ENCODE measurements around the gene NTN3. TPM values are rescaled to one million over a fixed set of nuclear protein-coding genes. Genes with fewer than 3 reads are reported as not detected.

Gene NTN3
- polyA plus RNA-seq, 6 donors from 2014 or later: not detected

GRCh38 chr16:2505695-2506094, 34.6 kb downstream of the NTN3 start:
- H3K27me3 Mint-ChIP-seq: no peaks in the 10 kb centered on the region
- no peaks in the 10 kb centered on the region for H3K36me3 Mint-ChIP-seq
- no peak for ATAC-seq (ENCODE audit: low read depth in 2 of 2)
- H3K9me3 Mint-ChIP-seq: no peaks in the 10 kb centered on the region
- H3K4me1 Mint-ChIP-seq: peaks cover 33 to 56% (median 51%) of the 10 kb centered on the region in 3 donors
- H3K27ac Mint-ChIP-seq: peak overlapping the region in 4 of 6 donors; percentile 54 to 97 (median 91)
- no peak for DNase-seq
- H3K4me3 Mint-ChIP-seq: peak overlapping the region in 4 of 8 donors; percentile 5 to 37 (median 14)

GRCh38 chr16:2507052-2507659, 36.1 kb downstream of the NTN3 start:
- H3K9me3 Mint-ChIP-seq: no peaks in the 10 kb centered on the region
- no peaks in the 10 kb centered on the region for H3K27me3 Mint-ChIP-seq
- DNase-seq (peak; percentile 84), ATAC-seq (ENCODE audit: low read depth in 2 of 2) (peak; percentile 88 to 90)
- peaks cover 45 to 65% (median 61%) of the 10 kb centered on the region in 3 donors for H3K4me1 Mint-ChIP-seq
- H3K27ac Mint-ChIP-seq: peak overlapping the region; percentile 86 to 99 (median 97)
- H3K36me3 Mint-ChIP-seq: no peaks in the 10 kb centered on the region
- peak overlapping the region; percentile 2 to 88 (median 75) for H3K4me3 Mint-ChIP-seq

GRCh38 chr16:2507665-2508064, 36.6 kb downstream of the NTN3 start:
- no peak for DNase-seq
- H3K4me1 Mint-ChIP-seq: peaks cover 50 to 70% (median 66%) of the 10 kb centered on the region in 3 donors
- no peaks in the 10 kb centered on the region for H3K27me3 Mint-ChIP-seq
- H3K36me3 Mint-ChIP-seq: no peaks in the 10 kb centered on the region
- peak overlapping the region; percentile 41 to 99 (median 97) for H3K27ac Mint-ChIP-seq
- H3K4me3 Mint-ChIP-seq: peak overlapping the region in 7 of 8 donors; percentile 2 to 90 (median 77)
- H3K9me3 Mint-ChIP-seq: no peaks in the 10 kb centered on the region
- peak in 1 of 2 donors; percentile 2 for ATAC-seq (ENCODE audit: low read depth in 2 of 2)

- DNase-seq: no peak
- peak overlapping the region; percentile 97 to 100 (median 99) for H3K27ac Mint-ChIP-seq
- no peaks in the 10 kb centered on the region for H3K36me3 Mint-ChIP-seq
- H3K9me3 Mint-ChIP-seq: no peaks in the 10 kb centered on the region
- ATAC-seq (ENCODE audit: low read depth in 2 of 2): no peak
- H3K27me3 Mint-ChIP-seq: no peaks in the 10 kb centered on the region
- H3K4me3 Mint-ChIP-seq: peak overlapping the region in 7 of 8 donors; percentile 12 to 90 (median 82)
- H3K4me1 Mint-ChIP-seq: peaks cover 54 to 79% (median 74%) of the 10 kb centered on the region in 3 donors
Measured at GRCh38 chr16:2508722-2509400, 37.8 kb downstream of the NTN3 start.

- peak overlapping the region in 5 of 8 donors; percentile 42 to 90 (median 64) for H3K4me3 Mint-ChIP-seq
- no peaks in the 10 kb centered on the region for H3K9me3 Mint-ChIP-seq
- peak overlapping the region in 5 of 6 donors; percentile 85 to 100 (median 99) for H3K27ac Mint-ChIP-seq
- peaks cover 61 to 87% (median 87%) of the 10 kb centered on the region in 3 donors for H3K4me1 Mint-ChIP-seq
- DNase-seq (no peak), ATAC-seq (ENCODE audit: low read depth in 2 of 2) (no peak)
- peaks cover 0 to 3% of the 10 kb centered on the region in 2 donors for H3K36me3 Mint-ChIP-seq
- H3K27me3 Mint-ChIP-seq: no peaks in the 10 kb centered on the region
Measured at GRCh38 chr16:2511128-2511800, 40.2 kb downstream of the NTN3 start.

- no peaks in the 10 kb centered on the region for H3K27me3 Mint-ChIP-seq
- peak overlapping the region; percentile 81 to 94 (median 90) for H3K4me3 Mint-ChIP-seq
- no peak for DNase-seq
- H3K9me3 Mint-ChIP-seq: no peaks in the 10 kb centered on the region
- ATAC-seq (ENCODE audit: low read depth in 2 of 2): no peak
- peaks cover 66 to 90% (median 87%) of the 10 kb centered on the region in 3 donors for H3K4me1 Mint-ChIP-seq
- peaks cover 0 to 9% of the 10 kb centered on the region in 2 donors for H3K36me3 Mint-ChIP-seq
- H3K27ac Mint-ChIP-seq: peak overlapping the region; percentile 92 to 100 (median 98)
Measured at GRCh38 chr16:2511996-2512734, 41.1 kb downstream of the NTN3 start.

- Mint-ChIP-seq H3K27ac (peak overlapping the region; percentile 96 to 100 (median 98)), H3K27me3 (no peaks in the 10 kb centered on the region), H3K4me1 (peaks cover 66 to 90% (median 87%) of the 10 kb centered on the region in 3 donors), H3K9me3 (no peaks in the 10 kb centered on the region), H3K36me3 (peaks cover 0 to 9% of the 10 kb centered on the region in 2 donors), H3K4me3 (peak overlapping the region; percentile 81 to 94 (median 91))
- peak in 1 of 2 donors; percentile 2 for ATAC-seq (ENCODE audit: low read depth in 2 of 2)
- DNase-seq: no peak
Measured at GRCh38 chr16:2512735-2513404, 41.8 kb downstream of the NTN3 start.

- ATAC-seq (ENCODE audit: low read depth in 2 of 2) (peak; percentile 76), DNase-seq (peak; percentile 96)
- Mint-ChIP-seq H3K4me3 (peak within 1 kb of the TSS; percentile 90 to 99 (median 94)), H3K27me3 (no peaks in the 10 kb centered on the region), H3K36me3 (peaks cover 0 to 9% of the 10 kb centered on the region in 2 donors), H3K4me1 (peaks cover 60 to 88% (median 82%) of the 10 kb centered on the region in 3 donors), H3K27ac (peak within 1 kb of the TSS; percentile 98 to 100 (median 99)), H3K9me3 (no peaks in the 10 kb centered on the region)
Measured at GRCh38 chr16:2513405-2514332, 42.6 kb downstream of the NTN3 start, which contains the start of gene ATP6V0C. TSS of gene ATP6V0C (plus strand) at chr16:2513952. CDS start at chr16:2514104, 152 bp downstream.

- H3K27me3 Mint-ChIP-seq: no peaks in the 10 kb centered on the region
- H3K27ac Mint-ChIP-seq: peak overlapping the region; percentile 97 to 99 (median 98)
- no peaks in the 10 kb centered on the region for H3K9me3 Mint-ChIP-seq
- H3K36me3 Mint-ChIP-seq: peaks cover 0 to 9% of the 10 kb centered on the region in 2 donors
- ATAC-seq (ENCODE audit: low read depth in 2 of 2) (peak; percentile 3 to 4), DNase-seq (no peak)
- peak overlapping the region; percentile 90 to 99 (median 94) for H3K4me3 Mint-ChIP-seq
- H3K4me1 Mint-ChIP-seq: peaks cover 66 to 89% (median 82%) of the 10 kb centered on the region in 3 donors
Measured at GRCh38 chr16:2514333-2515179, 43.5 kb downstream of the NTN3 start.

GRCh38 chr16:2515180-2515851, 44.2 kb downstream of the NTN3 start:
- Mint-ChIP-seq H3K9me3 (no peaks in the 10 kb centered on the region), H3K27ac (peak overlapping the region; percentile 97 to 99 (median 98)), H3K4me3 (peak overlapping the region; percentile 90 to 99 (median 94)), H3K36me3 (peaks cover 0 to 9% of the 10 kb centered on the region in 2 donors), H3K4me1 (peaks cover 65 to 88% (median 78%) of the 10 kb centered on the region in 3 donors), H3K27me3 (no peaks in the 10 kb centered on the region)
- ATAC-seq (ENCODE audit: low read depth in 2 of 2): no peak
- no peak for DNase-seq
